Raji (cell line): Measurements from ENCODE around the gene NDUFS6.

Source experiments
- POLR2A ChIP-seq: IDR thresholded peaks from 2 replicates; pipeline ENCODE4 v1.6.1; 2011; ENCODE audit warnings: low read depth, low read length, control low read depth; ENCODE audit not compliant: insufficient read depth

NDUFS6 gene

DNA sequence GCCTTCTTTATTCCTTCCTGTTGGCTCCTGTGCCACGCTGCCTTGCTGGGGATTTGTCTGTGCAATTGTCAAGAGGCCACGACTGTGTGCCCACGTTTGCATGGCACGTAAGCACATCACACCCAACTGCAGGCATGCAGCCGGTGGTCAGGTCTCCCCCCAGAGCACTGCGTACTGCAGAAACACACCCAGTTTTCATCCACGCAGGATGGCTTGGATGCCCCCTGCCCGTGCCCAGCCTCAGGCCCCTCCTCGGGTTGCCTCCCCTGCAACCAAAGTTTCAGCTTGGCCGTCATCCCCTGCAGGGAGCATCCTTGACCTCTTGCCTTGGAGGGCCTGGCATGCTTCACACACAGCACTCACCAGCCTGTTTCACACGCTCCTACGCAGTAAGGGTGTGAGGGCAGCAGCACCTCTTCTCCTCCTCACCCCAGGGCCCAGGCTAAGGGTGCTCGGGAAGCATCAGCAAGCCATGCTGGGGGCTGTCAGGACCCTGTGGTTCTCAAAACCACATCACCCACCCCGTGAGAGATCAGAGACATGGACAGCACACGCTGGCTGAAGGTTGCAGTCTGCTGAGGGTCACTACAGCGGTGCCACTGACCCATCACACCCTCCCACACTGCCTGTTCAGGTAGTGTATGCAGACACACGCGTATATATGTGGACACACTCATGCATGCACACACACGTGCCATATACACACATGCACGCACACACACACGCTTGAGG lies 4.7 kb upstream of the NDUFS6 start:
- 0 out of 2 replicates have a peak, but pooled peaks have one; percentile 18 for TF ChIP-seq POLR2A

DNA sequence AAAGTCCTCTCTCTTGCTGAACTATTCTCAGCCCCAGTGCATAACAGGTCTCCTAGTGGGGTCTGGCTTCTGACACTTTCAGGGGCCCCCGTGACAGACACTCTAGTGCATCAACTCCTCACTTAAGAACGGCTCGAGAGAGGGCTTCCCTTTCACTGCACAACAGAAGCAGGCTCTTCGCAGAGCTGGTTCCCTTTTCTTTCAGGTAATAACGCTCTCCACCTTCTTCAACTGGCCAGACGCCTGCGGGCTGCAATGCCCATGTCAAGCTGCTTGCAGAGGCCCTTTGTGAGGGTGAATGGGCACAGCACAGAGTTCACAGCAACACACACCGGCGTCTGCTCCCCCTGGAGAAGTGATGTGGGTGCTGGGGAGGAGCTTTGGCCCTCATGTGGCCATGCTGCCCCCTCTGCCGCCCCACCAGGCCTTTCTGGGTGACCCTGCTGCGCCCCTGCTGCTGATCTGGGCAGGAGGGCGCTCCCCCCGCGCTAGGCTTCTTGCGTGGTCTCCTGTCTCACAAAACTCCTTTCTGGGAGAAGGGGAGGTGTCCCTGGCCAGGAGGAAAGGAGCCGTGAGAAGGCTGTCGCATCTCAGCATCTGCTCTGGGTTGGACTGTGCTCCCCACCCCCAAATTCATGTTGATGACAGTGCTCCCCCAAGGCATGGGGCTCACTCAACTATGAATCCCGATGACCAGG lies 4.0 kb upstream of the NDUFS6 start:
- no peak; the same call in 1 of the 2 replicates for TF ChIP-seq POLR2A

DNA sequence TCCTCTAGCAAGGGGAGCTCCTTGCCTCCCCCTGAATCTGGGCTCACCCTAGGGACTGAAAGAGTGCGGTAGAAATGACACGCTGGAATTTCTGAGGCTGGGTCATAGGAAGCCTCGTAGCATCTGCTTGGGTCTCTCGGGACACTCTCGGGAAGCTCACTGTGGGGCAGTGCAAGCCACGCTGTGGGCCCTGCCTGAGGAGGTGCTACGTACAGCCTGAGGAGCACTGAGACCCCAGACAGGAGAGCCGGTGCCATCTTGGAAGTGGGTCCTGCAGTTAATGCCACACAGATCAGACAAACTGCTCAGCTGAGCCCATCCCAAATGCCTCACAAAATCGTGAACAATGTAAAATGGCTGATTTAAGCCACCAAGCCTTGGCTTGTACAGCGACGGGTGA lies 3.4 kb upstream of the NDUFS6 start:
- TF ChIP-seq POLR2A: no peak

GRCh38 chr5:1799110-1799601 lies 2.1 kb upstream of the NDUFS6 start:
- no peak for TF ChIP-seq POLR2A

DNA sequence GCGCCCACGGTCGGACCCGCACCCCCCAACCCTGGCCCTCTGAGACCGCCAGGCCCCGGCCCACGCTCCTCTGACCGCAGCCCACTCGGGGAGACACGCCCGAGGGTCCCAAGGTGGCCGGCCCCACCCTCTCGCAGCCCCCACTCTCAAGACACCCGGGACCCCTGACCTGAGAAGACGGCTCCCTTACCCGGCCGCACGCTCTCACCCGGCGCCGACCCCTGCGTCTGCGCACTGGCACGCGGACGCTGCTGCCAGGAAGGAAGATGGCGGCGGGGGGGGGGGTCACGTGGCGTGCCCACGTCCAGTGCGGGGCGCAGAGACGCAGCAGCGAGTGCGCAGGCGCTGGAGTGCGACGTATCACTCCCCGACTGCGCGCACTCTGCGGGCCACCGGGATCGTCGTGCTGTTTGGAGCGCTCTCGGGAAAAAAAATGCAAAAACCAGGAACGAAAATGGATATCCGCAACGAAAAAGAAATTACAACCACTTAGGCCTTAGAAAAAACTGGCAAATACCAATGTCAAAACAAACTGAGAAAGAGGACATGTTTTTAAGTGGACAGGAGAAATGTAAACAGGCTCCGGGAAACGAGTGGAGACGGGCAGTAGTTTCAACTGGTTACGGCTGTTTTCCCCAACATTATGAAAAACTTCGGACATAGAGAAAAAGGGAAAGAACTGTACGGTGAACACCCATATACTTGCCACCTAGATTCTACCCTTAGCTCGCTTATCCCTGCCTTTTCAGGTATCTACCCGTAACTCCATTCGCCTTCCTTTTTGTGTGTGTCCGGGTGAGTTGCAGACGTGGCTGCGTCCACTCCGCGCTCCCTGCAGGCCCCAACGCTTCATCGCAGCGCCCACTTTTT lies 1.4 kb upstream of the NDUFS6 start, which contains the start of gene MRPL36:
TSS of gene MRPL36 (minus strand) at position 236 of the 870 bp plus-strand sequence. CDS start 902 bp downstream, outside the sequence.
- peak; percentile 81 for TF ChIP-seq POLR2A

GRCh38 chr5:1800472-1801221 lies 560 bp upstream of the NDUFS6 start:
- no peak for TF ChIP-seq POLR2A

DNA sequence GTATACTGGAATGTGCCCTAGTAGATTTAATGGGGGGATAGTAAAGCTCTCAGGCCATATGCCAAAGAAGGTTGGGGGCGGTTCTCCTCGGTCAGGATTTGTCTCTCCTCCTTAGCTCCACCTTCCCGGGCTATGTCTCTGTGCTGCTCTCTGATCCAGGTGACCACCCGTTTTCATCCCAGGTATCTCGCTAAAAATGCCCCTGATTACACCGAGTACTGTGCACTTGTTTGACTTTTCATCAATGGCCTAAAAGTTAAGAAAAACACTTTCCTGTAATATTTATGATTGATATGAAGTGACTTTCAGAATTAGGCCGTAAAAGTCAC lies 724 bp downstream of the NDUFS6 start:
- no peak for TF ChIP-seq POLR2A

- TF ChIP-seq POLR2A: no peak
These were observed 2.0 kb downstream of the NDUFS6 start for GRCh38 chr5:1803192-1803591.

- TF ChIP-seq POLR2A: no peak
These were observed 2.9 kb downstream of the NDUFS6 start for GRCh38 chr5:1804001-1804690.

DNA sequence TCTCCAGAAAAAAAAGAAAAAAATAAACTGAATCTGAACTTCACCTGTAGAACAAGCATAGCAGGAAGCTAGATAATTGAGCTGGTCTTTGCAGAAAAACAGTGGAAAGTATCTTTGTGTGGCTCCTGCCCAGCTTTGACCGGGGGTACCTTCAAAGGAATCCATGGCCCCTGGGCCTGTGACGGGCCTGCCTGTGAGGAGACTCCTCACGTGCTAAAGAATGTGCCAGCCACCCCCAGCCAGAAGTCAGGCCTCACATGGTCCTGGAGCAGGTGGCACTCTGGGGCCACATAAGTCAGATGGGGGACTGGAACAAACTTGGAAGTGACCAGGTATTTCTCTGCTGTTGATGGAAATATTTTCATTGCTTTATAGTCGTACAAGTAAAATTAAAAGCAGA lies 4.1 kb downstream of the NDUFS6 start:
- TF ChIP-seq POLR2A: no peak

GRCh38 chr5:1805736-1806135 lies 4.5 kb downstream of the NDUFS6 start:
- no peak for TF ChIP-seq POLR2A

- TF ChIP-seq POLR2A: no peak
These were observed 5.0 kb downstream of the NDUFS6 start for GRCh38 chr5:1806199-1806598.

GRCh38 chr5:1806974-1807373 lies 5.8 kb downstream of the NDUFS6 start:
- no peak for TF ChIP-seq POLR2A
